HG03045 (cell line): ENCODE measurements around the gene MED12L.

Source experiments
- ATAC-seq: cut with Tn5 transposase; IDR thresholded peaks from one replicate; pipeline ENCODE4 v1.9.1; 2021; ENCODE audit warnings: mild to moderate bottlenecking, moderate library complexity; ENCODE audit not compliant: unreplicated experiment

Gene MED12L

GRCh38 chr3:151315846-151316245 lies 230.4 kb downstream of the MED12L start:
- ATAC-seq: no peak

GRCh38 chr3:151316267-151316991 lies 231.0 kb downstream of the MED12L start, which contains the start of gene GPR87:
Gene GPR87, minus strand, starts transcription at chr3:151316820. Its CDS starts 16,720 bp downstream, at chr3:151300100.
- no peak for ATAC-seq

- no peak for ATAC-seq
Measured at GRCh38 chr3:151318313-151318712, 232.8 kb downstream of the MED12L start.

GRCh38 chr3:151318991-151319390 lies 233.5 kb downstream of the MED12L start:
- no peak for ATAC-seq

GRCh38 chr3:151319628-151320027 lies 234.2 kb downstream of the MED12L start:
- ATAC-seq: no peak

GRCh38 chr3:151320131-151320530 lies 234.7 kb downstream of the MED12L start:
- ATAC-seq: no peak

- no peak for ATAC-seq
Measured at GRCh38 chr3:151321526-151321925, 236.1 kb downstream of the MED12L start.

GRCh38 chr3:151322511-151322910 lies 237.0 kb downstream of the MED12L start:
- no peak for ATAC-seq

- no peak for ATAC-seq
Measured at GRCh38 chr3:151327571-151328198, 242.2 kb downstream of the MED12L start.

- no peak for ATAC-seq
Measured at GRCh38 chr3:151328298-151328995, 243.0 kb downstream of the MED12L start.

- no peak for ATAC-seq
Measured at GRCh38 chr3:151329363-151329762, 243.9 kb downstream of the MED12L start, which contains the start of gene P2RY13. Gene P2RY13, minus strand, starts transcription at chr3:151329549. Its CDS starts 21 bp downstream, at chr3:151329528.

- ATAC-seq: no peak
Measured at GRCh38 chr3:151330379-151330778, 244.9 kb downstream of the MED12L start.

- no peak for ATAC-seq
Measured at GRCh38 chr3:151330899-151331298, 245.4 kb downstream of the MED12L start.

GRCh38 chr3:151331696-151332095 lies 246.2 kb downstream of the MED12L start:
- no peak for ATAC-seq

GRCh38 chr3:151345859-151346258 lies 260.4 kb downstream of the MED12L start:
- no peak for ATAC-seq

GRCh38 chr3:151346292-151346691 lies 260.8 kb downstream of the MED12L start:
- no peak for ATAC-seq

- no peak for ATAC-seq
Measured at GRCh38 chr3:151347432-151347831, 262.0 kb downstream of the MED12L start.

- ATAC-seq: no peak
Measured at GRCh38 chr3:151350656-151351055, 265.2 kb downstream of the MED12L start.

GRCh38 chr3:151351219-151351618 lies 265.8 kb downstream of the MED12L start:
- peak; percentile 73 for ATAC-seq

GRCh38 chr3:151351648-151352047 lies 266.2 kb downstream of the MED12L start:
- peak; percentile 20 for ATAC-seq

GRCh38 chr3:151356794-151357462 lies 271.5 kb downstream of the MED12L start:
- no peak for ATAC-seq
